Spleen (tissue), 11 donors: ENCODE data around the gene SEBOX. TPM values are rescaled to one million over a fixed set of nuclear protein-coding genes. Genes with fewer than 3 reads are reported as not detected.
A peak's percentile ranks its signal among the peaks of the same experiment; 100 is the strongest.

Source experiments
- DNase-seq: peaks from one replicate; pipeline ENCODE4 v3.0.0-alpha.2; 2020
- H3K27ac ChIP-seq, 8 donors: fragments of 200-600 bp; sonication (generic) in 7 of 8; 1 replicate in 4 of 8; 2 replicates in 4 of 8; pipeline versions ENCODE4 v1.5.0 to v1.8.0; 2016 to 2021; ENCODE audit warnings: inconsistent platforms in 4 of 8, mild to moderate bottlenecking in 4 of 8, moderate library complexity in 1 of 8
- H3K27me3 ChIP-seq, 7 donors: fragments of 200-600 bp; sonication (generic) in 6 of 7; replicated peaks in 1 of 7; 1 replicate in 4 of 7; 2 replicates in 3 of 7; pipeline versions ENCODE4 v1.5.0 to v1.8.0; 2016 to 2021; ENCODE audit warnings: inconsistent platforms in 3 of 7, mild to moderate bottlenecking in 1 of 7
- H3K36me3 ChIP-seq, 6 donors: fragments of 200-600 bp; sonication (generic) in 5 of 6; 1 replicate in 4 of 6; 2 replicates in 2 of 6; pipeline versions ENCODE4 v1.5.0 to v1.8.0; 2016 to 2021; ENCODE audit warnings: inconsistent platforms in 2 of 6
- H3K4me1 ChIP-seq, 6 donors: fragments of 200-600 bp; sonication (generic) in 5 of 6; 1 replicate in 3 of 6; 2 replicates in 3 of 6; pipeline versions ENCODE4 v1.5.0 to v1.8.0; 2016 to 2021; ENCODE audit warnings: inconsistent platforms in 3 of 6
- H3K4me3 ChIP-seq, 8 donors: fragments of 200-600 bp; sonication (generic) in 7 of 8; 1 replicate in 4 of 8; 2 replicates in 4 of 8; pipeline versions ENCODE4 v1.5.0 to v1.8.0; 2016 to 2021; ENCODE audit warnings: inconsistent platforms in 4 of 8, mild to moderate bottlenecking in 4 of 8, moderate library complexity in 2 of 8
- H3K9me3 ChIP-seq, 8 donors: fragments of 200-600 bp; sonication (generic) in 7 of 8; 1 replicate in 4 of 8; 2 replicates in 4 of 8; pipeline versions ENCODE4 v1.5.0 to v1.8.0; 2016 to 2021; ENCODE audit warnings: inconsistent platforms in 4 of 8
- CTCF ChIP-seq, 11 experiments: fragments of 200-600 bp in 7 of 11; fragments of 450-650 bp in 4 of 11; sonication (generic) in 4 of 11; IDR thresholded peaks in 8 of 11; conservative IDR thresholded peaks in 3 of 11; 1 replicate in 7 of 11; 2 replicates in 4 of 11; pipeline versions ENCODE4 v1.4.0 to v1.8.0; 2016 to 2021; ENCODE audit warnings: antibody characterized with exemption in 11 of 11, inconsistent platforms in 4 of 11, mild to moderate bottlenecking in 1 of 11
- POLR2A ChIP-seq, 3 donors: fragments of 450-650 bp; IDR thresholded peaks; one replicate each; pipeline ENCODE4 v1.5.1; 2017; ENCODE audit warnings: antibody characterized with exemption in 3 of 3, mild to moderate bottlenecking in 1 of 3
- POLR2AphosphoS5 ChIP-seq, 3 donors: sonication (generic); formaldehyde crosslinking; IDR thresholded peaks; one replicate each; pipeline ENCODE4 v1.5.1; 2017; ENCODE audit warnings: antibody characterized with exemption in 3 of 3
- WGBS, 5 donors: extraction: QIAGEN DNeasy Blood & Tissue Kit in 3 of 5; methylation state at CpG; one replicate each; pipeline versions ENCODE4 v1.1.5 to v1.1.7; 2013 to 2018; 5-methylcytosine and 5-hydroxymethylcytosine counted together
- intact Hi-C: fragments of 100-400 bp; cut with DNase I; formaldehyde crosslinking; loops from one replicate; pipeline ENCODE4 v1.15.0; 2023; ENCODE audit warnings: low total_unique reads
- polyA plus RNA-seq, 3 donors: library from polyadenylated mRNA; stranded (reverse); fragments of 200-250 nt; gene quantifications; one replicate each; pipeline ENCODE4 v1.2.1, GENCODE V29; 2013
- total RNA-seq, 7 donors: library from RNA; depleted of rRNA in 3 of 7; stranded (reverse); fragments of >200 nt in 3 of 7; fragmentation: NEBNext Ultra II Directional in 4 of 7; extraction: Animal tissue kit (Norgen Biotek cat#: 25700) in 4 of 7; gene quantifications; one replicate each; pipeline versions ENCODE4 v1.1.0 to v1.2.1, GENCODE V29; 2016 to 2021
- donor health status: healthy with polysubstance abuse.
- donor health status: DM: no; HTN: no; CAD: no; lungs with moderate emphysema.
- donor health status: DM: no; HTN: no; CAD: no.
- donor health status: Bipolar disorder and iron deficiency.
- donor health status: healthy.
- donor health status: DM: no; HTN: no; CAD: no.
- donor health status: DM: yes; HTN: yes; CAD: no.

Gene SEBOX
- total and polyA plus RNA-seq, 10 donors: not detected

GRCh38 chr17:28397275-28397674 lies 32.3 kb upstream of the SEBOX start:
- H3K27ac ChIP-seq: peak overlapping the region in 3 of 8 donors; percentile 44 to 63 (median 50)
- H3K9me3 ChIP-seq: no peaks in the 10 kb centered on the region
- H3K27me3 ChIP-seq: no peaks in the 10 kb centered on the region
- intact Hi-C loops: no loop called here
- H3K36me3 ChIP-seq: peaks cover 0 to 95% (median 15%) of the 10 kb centered on the region in 6 donors
- WGBS, 5 donors: 95 to 97% (median 96%) methylated on average over 3 of the region's 3 CpGs
- peaks cover 0 to 25% (median 9%) of the 10 kb centered on the region in 6 donors for H3K4me1 ChIP-seq
- no peak for DNase-seq
- no peak overlapping the region for H3K4me3 ChIP-seq
- no peak for TF ChIP-seq POLR2A (IDR thresholded peaks at IDR 0.05)

- peaks cover 0 to 95% (median 13%) of the 10 kb centered on the region in 6 donors for H3K36me3 ChIP-seq
- no peaks in the 10 kb centered on the region for H3K9me3 ChIP-seq
- WGBS, 5 donors: 54 to 82% (median 62%) methylated on average over 5 to 6 of the region's 6 CpGs
- intact Hi-C loops: no loop called here
- TF ChIP-seq POLR2A (IDR thresholded peaks at IDR 0.05): no peak
- peak; percentile 40 to 54 (median 51) for TF ChIP-seq POLR2AphosphoS5 (IDR thresholded peaks at IDR 0.05)
- TF ChIP-seq CTCF (IDR thresholded peaks at IDR 0.05 in 8 of 11, conservative IDR thresholded peaks at IDR 0.05 in 3 of 11): no peak
- no peaks in the 10 kb centered on the region for H3K27me3 ChIP-seq
- DNase-seq: no peak
- peak overlapping the region in 3 of 8 donors; percentile 32 to 63 (median 50) for H3K27ac ChIP-seq
- H3K4me1 ChIP-seq: peaks cover 0 to 27% (median 6%) of the 10 kb centered on the region in 6 donors
- H3K4me3 ChIP-seq: no peak overlapping the region
Observed at GRCh38 chr17:28396635-28397239, 31.7 kb upstream of the SEBOX start.

- TF ChIP-seq POLR2AphosphoS5 (IDR thresholded peaks at IDR 0.05) (peak in 1 of 3 donors; percentile 18), CTCF (IDR thresholded peaks at IDR 0.05 in 8 of 11, conservative IDR thresholded peaks at IDR 0.05 in 3 of 11) (no peak), POLR2A (IDR thresholded peaks at IDR 0.05) (no peak)
- Histone ChIP-seq H3K27me3 (no peaks in the 10 kb centered on the region), H3K36me3 (peaks cover 0 to 97% (median 18%) of the 10 kb centered on the region in 6 donors), H3K4me1 (peaks cover 0 to 28% (median 6%) of the 10 kb centered on the region in 6 donors), H3K9me3 (no peaks in the 10 kb centered on the region), H3K4me3 (no peak overlapping the region), H3K27ac (peak overlapping the region in 1 of 8 donors; percentile 63)
- no peak for DNase-seq
- WGBS, 5 donors: 89 to 93% (median 90%) methylated on average over 6 of the region's 6 CpGs
- intact Hi-C loops: no loop called here
Observed at GRCh38 chr17:28395968-28396367, 31.0 kb upstream of the SEBOX start.

- TF ChIP-seq POLR2A (IDR thresholded peaks at IDR 0.05): no peak
- no peak for TF ChIP-seq CTCF (IDR thresholded peaks at IDR 0.05 in 8 of 11, conservative IDR thresholded peaks at IDR 0.05 in 3 of 11)
- no peak for TF ChIP-seq POLR2AphosphoS5 (IDR thresholded peaks at IDR 0.05)
- Histone ChIP-seq H3K4me3 (no peak overlapping the region), H3K9me3 (no peaks in the 10 kb centered on the region), H3K27ac (peak overlapping the region in 1 of 8 donors; percentile 63), H3K27me3 (no peaks in the 10 kb centered on the region), H3K36me3 (peaks cover 0 to 97% (median 23%) of the 10 kb centered on the region in 6 donors), H3K4me1 (peaks cover 0 to 28% (median 6%) of the 10 kb centered on the region in 6 donors)
- intact Hi-C loops: no loop called here
- DNase-seq: no peak
- WGBS, 5 donors: 45 to 98% (median 57%) methylated on average over 2 of the region's 2 CpGs
Observed at GRCh38 chr17:28395426-28395825, 30.4 kb upstream of the SEBOX start.
